ENCODE data around the gene LHFPL3.

DNA sequence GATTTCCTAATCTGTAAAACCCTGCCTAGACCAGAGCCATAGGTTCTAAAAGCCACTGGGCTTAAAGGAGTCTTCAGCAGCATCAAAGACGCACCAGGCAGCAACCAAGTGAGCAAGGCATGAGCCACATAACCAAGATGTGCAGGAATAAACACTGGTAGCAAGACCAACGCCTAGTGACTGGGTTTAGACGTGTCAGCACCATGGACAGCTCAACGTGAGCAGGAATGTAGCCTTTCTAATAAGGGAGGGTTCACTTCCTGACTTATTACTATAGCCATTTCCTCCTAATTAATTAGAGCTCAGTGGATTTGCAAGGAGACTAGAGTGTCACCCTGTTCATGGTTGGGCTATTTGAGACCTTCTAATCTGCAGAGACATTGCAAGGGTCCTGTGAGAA, 223.7 kb downstream of the LHFPL3 start:
- TF ChIP-seq, protein P1, sequence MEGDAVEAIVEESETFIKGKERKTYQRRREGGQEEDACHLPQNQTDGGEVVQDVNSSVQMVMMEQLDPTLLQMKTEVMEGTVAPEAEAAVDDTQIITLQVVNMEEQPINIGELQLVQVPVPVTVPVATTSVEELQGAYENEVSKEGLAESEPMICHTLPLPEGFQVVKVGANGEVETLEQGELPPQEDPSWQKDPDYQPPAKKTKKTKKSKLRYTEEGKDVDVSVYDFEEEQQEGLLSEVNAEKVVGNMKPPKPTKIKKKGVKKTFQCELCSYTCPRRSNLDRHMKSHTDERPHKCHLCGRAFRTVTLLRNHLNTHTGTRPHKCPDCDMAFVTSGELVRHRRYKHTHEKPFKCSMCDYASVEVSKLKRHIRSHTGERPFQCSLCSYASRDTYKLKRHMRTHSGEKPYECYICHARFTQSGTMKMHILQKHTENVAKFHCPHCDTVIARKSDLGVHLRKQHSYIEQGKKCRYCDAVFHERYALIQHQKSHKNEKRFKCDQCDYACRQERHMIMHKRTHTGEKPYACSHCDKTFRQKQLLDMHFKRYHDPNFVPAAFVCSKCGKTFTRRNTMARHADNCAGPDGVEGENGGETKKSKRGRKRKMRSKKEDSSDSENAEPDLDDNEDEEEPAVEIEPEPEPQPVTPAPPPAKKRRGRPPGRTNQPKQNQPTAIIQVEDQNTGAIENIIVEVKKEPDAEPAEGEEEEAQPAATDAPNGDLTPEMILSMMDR (IDR thresholded peaks at IDR 0.05; ENCODE audit: low read length) = no peak
- TF ChIP-seq EZH2 (IDR thresholded peaks at IDR 0.05; ENCODE audit: borderline replicate concordance, low read length) = no peak

Measured in OCI-LY1 (cell line).